Measurements from ENCODE around the gene DAAM2.

DAAM2 gene

GRCh38 chr6:39819228-39819627, 27.1 kb downstream of the DAAM2 start:
- DNase-seq (ENCODE audit: low spot score), result no peak

- DNase-seq (ENCODE audit: low spot score), result no peak
These were observed 27.5 kb downstream of the DAAM2 start for GRCh38 chr6:39819676-39820075.

- DNase-seq (ENCODE audit: low spot score), result no peak
These were observed 28.4 kb downstream of the DAAM2 start for GRCh38 chr6:39820553-39820952.

- DNase-seq (ENCODE audit: low spot score), result no peak
These were observed 29.0 kb downstream of the DAAM2 start for GRCh38 chr6:39821046-39821740.

GRCh38 chr6:39821742-39822532, 29.8 kb downstream of the DAAM2 start:
- peak; percentile 95 for DNase-seq (ENCODE audit: low spot score)

GRCh38 chr6:39822846-39823815, 31.0 kb downstream of the DAAM2 start:
- DNase-seq (ENCODE audit: low spot score), result no peak

GRCh38 chr6:39824030-39824926, 32.1 kb downstream of the DAAM2 start:
- no peak for DNase-seq (ENCODE audit: low spot score)

GRCh38 chr6:39829331-39829730, 37.2 kb downstream of the DAAM2 start:
- DNase-seq (ENCODE audit: low spot score), result no peak

GRCh38 chr6:39830444-39830843, 38.3 kb downstream of the DAAM2 start:
- DNase-seq (ENCODE audit: low spot score), result no peak

GRCh38 chr6:39831701-39832100, 39.5 kb downstream of the DAAM2 start:
- no peak for DNase-seq (ENCODE audit: low spot score)

- peak; percentile 97 for DNase-seq (ENCODE audit: low spot score)
These were observed 42.1 kb downstream of the DAAM2 start for GRCh38 chr6:39834278-39834677.

GRCh38 chr6:39834866-39835265, 42.7 kb downstream of the DAAM2 start:
- no peak for DNase-seq (ENCODE audit: low spot score)

GRCh38 chr6:39835821-39836295, 43.7 kb downstream of the DAAM2 start:
- DNase-seq (ENCODE audit: low spot score), result no peak

GRCh38 chr6:39836606-39837005, 44.4 kb downstream of the DAAM2 start:
- no peak for DNase-seq (ENCODE audit: low spot score)

GRCh38 chr6:39839445-39839844, 47.3 kb downstream of the DAAM2 start:
- DNase-seq (ENCODE audit: low spot score), result peak; percentile 60

GRCh38 chr6:39840781-39841180, 48.6 kb downstream of the DAAM2 start:
- DNase-seq (ENCODE audit: low spot score), result no peak

- no peak for DNase-seq (ENCODE audit: low spot score)
These were observed 49.1 kb downstream of the DAAM2 start for GRCh38 chr6:39841291-39841690.

GRCh38 chr6:39841923-39842322, 49.7 kb downstream of the DAAM2 start:
- DNase-seq (ENCODE audit: low spot score), result no peak

GRCh38 chr6:39843305-39844020, 51.3 kb downstream of the DAAM2 start:
- DNase-seq (ENCODE audit: low spot score), result no peak

GRCh38 chr6:39844866-39845265, 52.7 kb downstream of the DAAM2 start:
- DNase-seq (ENCODE audit: low spot score), result no peak

Data from pons (tissue), 1 donor.